GM18951 (cell line): ENCODE data around the gene KHDRBS1.

Experiments
- POLR2A ChIP-seq: IDR thresholded peaks from 4 replicates; pipeline ENCODE4 v1.6.1; 2011; ENCODE audit warnings: mild to moderate bottlenecking; ENCODE audit not compliant: insufficient read length, insufficient read depth; ENCODE audit errors: extremely low read depth
- in situ Hi-C: fragments of 300-500 bp; cut with MboI; formaldehyde crosslinking; loops from one replicate; pipeline ENCODE4 v1.12.0; 2022; ENCODE audit warnings: low sequenced_read_pairs, mixed read lengths, inconsistent platforms; ENCODE audit not compliant: unreplicated experiment

The KHDRBS1 gene

GRCh38 chr1:32025515-32025914, 11.8 kb downstream of the KHDRBS1 start:
- in situ Hi-C loops: no loop called here

GRCh38 chr1:32028746-32029145, 15.1 kb downstream of the KHDRBS1 start:
- TF ChIP-seq POLR2A: no peak
- in situ Hi-C loops: no loop called here

More at GRCh38 chr1:32025515-32025914, 11.8 kb downstream of the KHDRBS1 start:
- no peak for TF ChIP-seq POLR2A

DNA sequence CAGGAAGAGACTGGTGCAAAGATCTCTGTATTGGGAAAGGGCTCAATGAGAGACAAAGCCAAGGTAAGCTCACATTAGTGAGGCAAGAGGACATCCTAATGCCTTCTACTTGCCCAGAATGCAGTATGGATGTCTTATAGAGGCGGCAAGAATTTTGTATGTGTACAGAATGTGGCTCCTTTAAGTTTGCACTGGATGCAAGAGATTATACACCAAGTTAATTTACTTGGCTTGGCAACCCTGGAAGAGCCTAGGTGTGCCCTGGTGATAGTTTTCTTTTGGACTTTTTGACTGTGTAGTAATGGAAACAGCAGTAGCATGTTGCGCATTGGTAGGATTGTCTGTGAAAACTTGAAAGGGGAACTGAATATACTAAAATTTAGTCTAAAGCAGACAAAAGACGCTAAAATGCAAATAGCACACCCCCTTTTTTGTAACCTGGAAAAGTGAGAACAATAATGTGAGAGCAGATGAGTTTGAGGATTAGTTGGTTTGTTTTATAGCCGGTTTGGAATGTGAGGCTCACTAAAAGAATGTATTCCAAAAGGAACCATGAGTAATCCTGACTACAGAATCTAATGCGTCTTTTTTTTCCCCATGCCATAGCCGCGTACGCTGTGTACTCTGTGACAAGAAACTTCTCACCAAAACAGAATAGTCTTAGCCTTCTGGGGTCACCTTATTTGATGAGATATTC, 18.1 kb downstream of the KHDRBS1 start:
- in situ Hi-C loops: no loop called here
- no peak for TF ChIP-seq POLR2A

GRCh38 chr1:32032275-32032615, 18.6 kb downstream of the KHDRBS1 start:
- no peak for TF ChIP-seq POLR2A
- in situ Hi-C loops: no loop called here

DNA sequence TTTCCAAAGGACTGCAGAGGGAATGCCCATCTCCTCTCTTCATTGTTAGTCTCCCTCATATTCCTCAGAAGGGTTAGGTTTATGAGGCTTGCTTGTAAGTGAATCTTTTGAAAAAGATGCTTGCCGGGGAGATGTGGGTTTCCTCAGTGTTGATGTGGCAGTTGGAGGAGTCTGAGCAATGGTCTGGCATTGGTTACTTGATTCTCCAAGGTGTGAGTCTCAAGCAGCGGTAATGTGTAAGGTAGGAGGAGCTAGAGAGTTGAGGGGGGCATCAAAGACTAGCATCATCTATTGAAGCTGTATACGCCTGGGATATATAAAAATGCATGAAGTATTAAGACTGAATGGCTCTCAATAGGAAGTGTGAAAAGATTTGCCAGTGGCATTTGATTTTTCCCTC, 21.5 kb downstream of the KHDRBS1 start:
- TF ChIP-seq POLR2A: no peak
- in situ Hi-C loops: no loop called here

- in situ Hi-C loops: no loop called here
- no peak for TF ChIP-seq POLR2A
Observed at GRCh38 chr1:32040711-32041110, 27.0 kb downstream of the KHDRBS1 start.

GRCh38 chr1:32042330-32042729, 28.7 kb downstream of the KHDRBS1 start:
- TF ChIP-seq POLR2A: no peak
- in situ Hi-C loops: no loop called here

DNA sequence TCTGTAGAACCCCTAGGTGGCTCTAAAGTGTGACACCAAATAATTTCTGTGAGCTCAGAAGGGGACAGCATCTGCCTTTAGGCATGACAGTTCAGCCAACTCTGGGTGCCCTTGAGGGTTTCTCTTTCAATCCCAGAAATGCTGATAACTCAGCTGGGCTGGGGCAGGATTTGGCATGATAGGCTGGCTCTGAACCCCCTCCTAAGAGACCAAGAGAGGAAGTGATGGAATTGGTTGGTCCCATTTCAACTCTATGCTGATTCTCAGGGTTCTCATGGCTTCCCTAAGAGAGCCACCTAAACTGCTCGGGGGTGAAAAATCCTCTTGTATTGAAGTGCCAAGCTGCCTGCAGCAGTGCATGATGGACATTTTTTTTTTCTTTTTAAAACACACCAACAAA, 30.6 kb downstream of the KHDRBS1 start:
- TF ChIP-seq POLR2A: no peak
- in situ Hi-C loops: no loop called here

DNA sequence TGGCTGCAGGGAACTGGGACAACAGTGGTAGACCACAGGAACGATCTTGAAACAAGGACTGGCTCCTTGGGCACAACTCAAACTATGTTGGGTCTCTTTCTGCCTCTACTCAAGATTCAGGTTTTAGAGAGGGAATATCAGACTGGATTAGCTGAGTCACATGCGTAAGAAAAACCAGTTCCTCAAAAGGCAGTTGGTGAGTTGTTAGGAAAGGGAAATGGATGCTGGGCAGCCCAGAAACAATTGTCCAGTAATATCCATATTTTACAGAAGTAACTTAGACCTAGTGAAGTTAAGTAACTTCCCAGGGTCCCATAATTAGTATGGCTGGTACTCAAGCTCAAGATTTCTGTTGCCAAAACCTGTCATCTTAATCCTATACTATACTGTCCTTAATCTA, 32.1 kb downstream of the KHDRBS1 start:
- in situ Hi-C loops: no loop called here
- no peak for TF ChIP-seq POLR2A

DNA sequence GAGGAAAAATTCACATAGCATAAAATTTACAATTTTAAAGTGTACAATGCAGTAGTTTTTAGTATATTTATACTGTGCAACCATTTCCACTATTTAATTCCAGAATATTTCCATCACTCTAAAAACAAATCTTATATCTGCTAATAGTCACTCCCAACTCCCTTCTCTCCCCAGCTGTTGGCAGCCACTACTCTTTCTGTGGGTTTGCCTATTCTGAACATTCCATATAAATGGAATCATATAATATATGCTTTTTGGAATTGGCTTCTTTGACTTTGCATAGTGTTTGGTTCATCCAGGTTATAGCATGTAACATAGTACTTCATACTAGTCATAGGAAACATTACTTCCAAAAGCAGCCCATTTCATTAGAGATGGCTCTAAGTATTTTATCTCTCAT, 34.0 kb downstream of the KHDRBS1 start:
- in situ Hi-C loops: no loop called here
- TF ChIP-seq POLR2A: no peak

DNA sequence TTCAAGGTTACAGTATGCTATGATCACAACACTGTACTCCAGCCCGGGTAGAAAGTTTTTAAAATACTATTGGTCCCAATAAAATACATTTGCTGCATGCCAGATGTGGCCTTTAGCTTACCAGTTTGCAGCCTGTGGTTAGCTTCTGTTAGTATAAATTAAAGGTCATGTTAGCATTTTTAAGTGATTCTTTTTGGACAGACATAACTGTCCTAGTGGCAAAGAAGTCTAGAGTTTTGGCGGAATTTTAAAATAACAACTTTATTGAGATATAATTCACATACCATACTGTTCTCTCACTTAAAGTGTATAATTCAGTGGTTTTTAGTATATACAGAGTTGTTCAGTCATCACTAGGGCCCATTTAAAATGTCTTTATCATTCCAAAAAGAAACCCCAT, 34.8 kb downstream of the KHDRBS1 start:
- TF ChIP-seq POLR2A: no peak
- in situ Hi-C loops: no loop called here

GRCh38 chr1:32051706-32052105, 38.0 kb downstream of the KHDRBS1 start:
- no peak for TF ChIP-seq POLR2A
- in situ Hi-C loops: no loop called here

- in situ Hi-C loops: no loop called here
- no peak for TF ChIP-seq POLR2A
Observed at GRCh38 chr1:32052887-32053286, 39.2 kb downstream of the KHDRBS1 start.

DNA sequence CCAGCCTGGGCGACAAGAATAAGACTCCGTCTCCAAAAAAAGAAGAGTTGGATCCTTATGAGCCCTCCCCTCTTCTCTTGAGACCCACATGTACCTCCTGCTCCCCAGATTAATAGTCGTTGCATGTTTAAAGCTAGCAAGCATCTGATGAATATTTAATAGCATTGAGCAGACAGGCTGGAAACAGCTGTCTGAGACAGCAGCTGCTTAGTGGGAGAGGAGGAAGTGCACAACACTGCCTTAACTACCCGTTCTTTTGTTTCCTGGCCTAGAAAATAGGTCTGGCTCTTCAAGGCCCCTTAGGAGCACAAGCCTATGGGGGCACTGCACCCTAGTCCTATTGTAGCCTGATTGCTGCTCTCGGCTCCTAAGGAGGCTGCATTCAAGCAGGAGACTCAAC, 41.7 kb downstream of the KHDRBS1 start:
- no peak for TF ChIP-seq POLR2A
- in situ Hi-C loops: no loop called here

DNA sequence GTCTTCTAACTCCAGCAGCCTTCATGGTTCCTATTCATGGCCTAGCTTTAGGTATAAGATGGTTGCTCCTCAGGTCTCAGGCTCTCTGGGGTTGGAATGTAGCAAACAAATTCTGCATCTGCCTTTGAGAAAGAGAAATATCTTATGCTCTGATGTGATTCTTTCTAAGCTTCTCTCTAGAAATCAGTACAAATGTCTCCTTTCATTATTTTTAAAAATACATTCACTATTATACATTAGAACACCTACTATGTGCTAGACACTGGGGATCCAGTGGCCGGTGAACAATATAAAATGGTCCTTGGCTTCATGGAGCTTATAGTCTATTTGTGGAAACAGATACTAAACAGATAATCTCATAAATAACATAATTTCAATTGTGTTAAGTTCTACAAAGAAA, 42.9 kb downstream of the KHDRBS1 start:
- in situ Hi-C loops: no loop called here
- no peak for TF ChIP-seq POLR2A
